GM18526 (cell line): Measurements from ENCODE around the gene ROBO2.

Source experiments
- POLR2A ChIP-seq: IDR thresholded peaks from 3 replicates; pipeline ENCODE4 v1.6.1; 2011; ENCODE audit not compliant: insufficient read length; ENCODE audit errors: extremely low read depth

ROBO2 gene

GRCh38 chr3:77686560-77686959 lies 646.7 kb downstream of the ROBO2 start:
- no peak for TF ChIP-seq POLR2A

- TF ChIP-seq POLR2A: no peak
Observed at GRCh38 chr3:77687545-77687944, 647.6 kb downstream of the ROBO2 start.

- TF ChIP-seq POLR2A: no peak
Observed at GRCh38 chr3:77690284-77690845, 650.5 kb downstream of the ROBO2 start.

GRCh38 chr3:77693147-77693546 lies 653.2 kb downstream of the ROBO2 start:
- no peak for TF ChIP-seq POLR2A

GRCh38 chr3:77699125-77699691 lies 659.3 kb downstream of the ROBO2 start:
- no peak for TF ChIP-seq POLR2A
